T-helper 2 cell (primary cell): ENCODE measurements around the gene HMGCR.
A peak's percentile ranks its signal among the peaks of the same experiment; 100 is the strongest.

Experiments used
- DNase-seq, 5 experiments: peaks; one replicate each; pipeline versions ENCODE4 v3.0.0 to v3.0.0-alpha.2; 2012 to 2022

The HMGCR gene

GRCh38 chr5:75340714-75341478 is 3.9 kb downstream of the HMGCR start:
- DNase-seq: no peak

DNA sequence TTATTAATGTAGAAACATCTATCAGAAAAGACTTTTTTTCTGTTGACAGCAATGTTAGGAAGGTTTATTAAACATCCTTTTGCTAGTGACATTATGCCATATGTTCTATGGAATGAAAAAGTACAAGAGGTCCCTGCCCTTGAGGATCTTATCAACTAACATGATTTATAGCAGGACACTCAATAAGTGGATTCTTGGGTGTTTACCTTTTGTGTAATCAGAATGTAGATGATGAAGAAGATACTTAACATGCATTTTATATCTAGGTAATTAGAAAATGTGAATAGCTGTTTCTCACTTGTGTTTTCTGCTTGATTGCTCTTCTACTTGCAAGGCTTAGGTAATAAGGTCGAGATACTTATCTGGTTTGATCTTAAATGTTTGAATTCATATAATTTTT is 4.9 kb downstream of the HMGCR start:
- DNase-seq: no peak

- DNase-seq: no peak
Observed at GRCh38 chr5:75342836-75343235, 5.8 kb downstream of the HMGCR start.

DNA sequence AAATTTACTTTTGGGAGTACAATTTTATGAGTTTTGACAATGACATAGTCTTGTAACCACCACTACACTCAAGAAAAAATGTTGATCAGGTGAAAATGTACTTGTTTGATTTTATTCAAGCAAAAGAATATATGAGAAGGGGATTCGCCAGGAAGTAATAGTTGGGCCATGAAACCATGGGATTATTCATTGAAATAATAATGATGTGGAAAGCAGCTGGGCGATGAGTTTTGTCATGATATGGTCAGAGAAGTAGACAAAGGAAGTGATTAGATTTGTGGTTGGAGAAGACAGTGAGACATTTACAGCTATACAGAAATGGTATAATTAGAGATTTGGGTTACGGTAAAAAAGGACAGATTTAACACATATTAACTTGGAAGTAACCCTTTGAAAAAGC is 11.2 kb downstream of the HMGCR start:
- DNase-seq: no peak

DNA sequence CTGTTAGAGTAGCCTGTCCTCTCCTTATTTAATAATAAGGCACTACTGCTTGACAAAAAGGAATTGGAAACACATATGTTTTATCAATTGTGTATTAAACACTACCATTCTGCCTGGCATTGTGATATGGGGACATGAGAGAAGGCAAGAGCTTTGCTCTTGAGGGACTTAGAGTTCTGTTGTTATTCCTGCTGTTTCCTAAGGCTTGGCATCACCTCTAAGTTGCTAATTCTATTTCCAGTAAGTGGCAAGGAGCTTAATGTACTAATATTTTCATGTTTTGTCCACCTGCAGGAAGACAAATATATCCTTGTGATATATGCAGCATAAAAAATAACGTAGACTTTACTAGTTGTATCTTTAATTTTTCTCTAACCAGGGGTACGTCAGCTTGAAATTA is 12.6 kb downstream of the HMGCR start:
- DNase-seq: no peak

DNA sequence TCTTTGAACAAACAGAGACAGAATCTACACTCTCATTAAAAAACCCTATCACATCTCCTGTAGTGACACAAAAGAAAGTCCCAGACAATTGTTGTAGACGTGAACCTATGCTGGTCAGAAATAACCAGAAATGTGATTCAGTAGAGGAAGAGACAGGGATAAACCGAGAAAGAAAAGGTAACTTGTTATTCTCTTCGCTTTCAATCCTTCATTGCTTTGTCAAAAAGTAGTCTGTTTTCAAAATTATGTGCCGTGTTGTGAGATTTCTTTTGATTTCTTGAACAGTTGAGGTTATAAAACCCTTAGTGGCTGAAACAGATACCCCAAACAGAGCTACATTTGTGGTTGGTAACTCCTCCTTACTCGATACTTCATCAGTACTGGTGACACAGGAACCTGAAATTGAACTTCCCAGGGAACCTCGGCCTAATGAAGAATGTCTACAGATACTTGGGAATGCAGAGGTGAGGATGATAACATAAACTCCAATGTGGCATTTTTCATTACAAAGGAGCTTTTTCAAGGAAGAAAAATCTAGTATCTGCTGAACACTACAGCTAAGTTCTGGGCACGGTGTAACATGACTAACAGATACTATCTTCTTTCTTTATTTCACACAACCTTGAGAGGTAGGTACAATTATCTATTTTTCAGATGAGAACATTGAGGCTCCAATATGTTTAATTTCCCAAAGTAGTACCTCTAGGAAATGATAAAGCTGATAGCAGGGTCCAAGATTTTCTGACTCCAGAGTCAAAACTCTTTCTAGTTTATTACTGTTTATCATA is 14.3 kb downstream of the HMGCR start:
- peak in 1 of 5 experiments; percentile 78 for DNase-seq

DNA sequence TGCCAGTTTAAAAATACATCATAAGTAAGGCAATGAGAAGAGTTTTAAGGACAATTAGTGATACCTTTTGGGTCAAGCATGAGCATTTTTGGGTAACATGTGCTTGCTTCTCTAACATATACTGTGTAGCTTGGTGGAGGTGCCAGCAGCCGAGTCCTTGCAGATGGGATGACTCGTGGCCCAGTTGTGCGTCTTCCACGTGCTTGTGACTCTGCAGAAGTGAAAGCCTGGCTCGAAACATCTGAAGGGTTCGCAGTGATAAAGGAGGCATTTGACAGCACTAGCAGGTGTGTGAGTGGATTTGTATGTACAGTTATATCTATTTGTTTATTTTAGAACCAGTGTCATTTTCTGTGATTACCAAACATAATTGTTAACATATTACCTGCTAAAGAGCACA is 18.2 kb downstream of the HMGCR start:
- no peak for DNase-seq

DNA sequence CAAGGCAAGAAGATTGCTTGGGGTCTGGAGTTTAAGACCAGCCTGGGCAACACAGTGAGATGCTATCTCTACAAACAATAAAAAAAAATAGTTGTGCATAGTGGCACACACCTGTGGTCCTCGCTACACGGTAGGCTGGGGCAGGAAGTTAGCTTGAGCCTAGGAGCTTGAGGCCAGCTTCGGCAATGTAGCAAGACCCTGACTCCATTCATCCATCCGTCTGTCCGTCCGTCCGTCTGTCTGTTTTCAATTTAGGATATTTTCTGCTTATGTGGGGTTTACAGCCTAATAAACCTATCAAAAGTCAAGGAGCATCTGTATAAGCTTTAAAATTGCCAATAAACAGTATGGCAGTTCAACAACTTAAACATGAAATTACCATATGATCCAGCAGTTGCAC is 19.7 kb downstream of the HMGCR start:
- no peak for DNase-seq

DNA sequence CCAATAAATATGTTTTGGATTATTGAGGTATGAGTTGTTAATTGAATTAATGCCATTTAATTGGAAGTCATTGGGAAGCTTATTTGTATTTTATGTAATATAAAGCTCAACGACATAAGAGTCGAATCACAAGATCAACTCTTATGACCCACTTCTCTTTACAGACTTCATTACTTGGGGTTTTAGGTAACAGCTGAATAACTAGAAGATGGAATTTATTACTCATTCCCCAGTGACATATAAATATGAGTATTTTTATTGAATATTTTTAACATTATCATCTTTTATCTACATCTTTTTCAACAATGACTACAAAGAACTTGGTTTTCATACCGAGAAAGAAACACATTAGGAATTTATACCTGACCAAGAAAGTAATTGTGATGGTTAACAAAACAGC is 21.1 kb downstream of the HMGCR start:
- no peak for DNase-seq

GRCh38 chr5:75361310-75361709 is 24.3 kb downstream of the HMGCR start:
- DNase-seq: no peak

DNA sequence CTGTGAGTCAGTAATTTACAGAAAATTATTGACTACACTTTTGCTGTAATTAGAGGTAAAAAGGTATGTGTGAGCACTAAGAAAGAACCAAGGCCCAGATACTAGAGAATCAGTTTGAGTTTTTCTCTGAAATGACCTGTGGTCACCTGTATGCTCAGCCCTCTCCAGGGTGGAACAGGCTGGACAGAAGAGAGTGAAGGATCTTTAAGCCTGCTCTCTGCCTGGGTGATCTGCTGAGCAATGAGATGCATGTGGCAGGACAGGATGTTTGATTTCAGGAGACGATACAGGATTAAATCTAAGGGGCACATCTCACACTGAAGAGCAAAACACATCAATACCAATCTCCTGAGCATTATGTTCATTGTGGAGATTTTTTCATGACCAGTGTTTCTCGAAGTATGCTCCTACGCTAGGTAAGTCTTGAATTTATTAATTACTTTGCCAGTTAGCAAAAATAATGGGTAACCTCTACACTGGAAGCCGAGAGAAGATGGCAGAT is 25.5 kb downstream of the HMGCR start:
- DNase-seq: no peak

DNA sequence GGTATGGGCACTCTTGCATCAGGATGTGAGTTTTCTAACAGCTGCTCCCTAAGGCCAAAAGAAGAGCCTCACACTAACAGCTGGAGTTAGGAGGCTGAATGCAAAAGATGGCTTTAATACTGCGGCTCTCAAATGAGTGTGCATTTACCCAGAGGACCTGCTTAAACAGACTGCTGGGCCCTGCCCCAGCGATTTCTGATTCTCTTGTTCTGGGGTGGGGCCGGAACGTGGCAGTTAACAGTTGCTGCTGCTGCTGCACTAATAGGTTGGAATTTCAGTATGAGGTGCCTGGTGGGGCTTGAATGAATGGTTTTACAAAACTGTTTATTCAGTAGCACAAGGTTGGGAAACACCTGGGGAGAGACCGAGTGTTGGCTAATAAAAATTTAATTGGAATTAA is 26.1 kb downstream of the HMGCR start:
- DNase-seq: no peak

DNA sequence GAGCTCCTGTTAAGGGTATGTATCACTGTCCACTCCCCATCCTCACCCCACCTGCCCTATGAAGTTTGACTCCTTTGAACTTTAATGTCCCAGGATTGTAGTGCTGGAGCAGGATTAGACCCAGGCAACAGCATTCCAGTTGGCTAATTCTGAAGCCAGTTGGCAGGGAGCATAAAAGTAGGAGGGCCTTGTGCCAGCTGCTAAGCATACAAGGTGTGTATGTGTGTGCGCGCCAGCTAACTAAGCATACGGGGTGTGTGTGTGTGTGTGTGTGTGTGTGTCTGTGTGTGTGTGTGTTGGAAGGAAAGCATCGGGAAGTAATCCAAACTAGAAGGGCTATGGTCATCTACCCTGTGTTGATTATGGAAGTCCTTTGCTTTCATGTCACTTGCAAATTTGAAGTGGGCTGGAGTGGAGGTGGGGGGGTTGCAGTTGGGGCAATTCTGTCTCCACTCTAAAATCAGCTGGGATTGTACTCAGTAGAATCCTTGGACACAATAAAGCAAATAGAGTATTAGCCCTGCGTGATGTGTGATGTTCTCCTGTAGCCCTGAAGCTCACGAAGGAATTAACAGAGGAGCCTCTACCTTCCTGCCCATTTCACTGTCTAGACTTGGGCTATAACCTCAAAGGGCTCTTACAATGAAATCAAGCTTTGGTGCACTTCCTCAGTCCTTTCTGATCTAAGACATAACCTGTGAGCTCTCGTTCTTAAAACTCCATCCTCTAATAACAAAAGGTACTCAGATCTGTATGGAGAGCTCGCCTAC is 26.9 kb downstream of the HMGCR start:
- DNase-seq: no peak

GRCh38 chr5:75364571-75365280 is 27.7 kb downstream of the HMGCR start:
- DNase-seq: no peak

GRCh38 chr5:75365740-75366139 is 28.7 kb downstream of the HMGCR start:
- no peak for DNase-seq

GRCh38 chr5:75366787-75367186 is 29.8 kb downstream of the HMGCR start:
- DNase-seq: peak in 1 of 5 experiments; percentile 50

- DNase-seq: no peak
Observed at GRCh38 chr5:75367401-75367800, 30.4 kb downstream of the HMGCR start.

DNA sequence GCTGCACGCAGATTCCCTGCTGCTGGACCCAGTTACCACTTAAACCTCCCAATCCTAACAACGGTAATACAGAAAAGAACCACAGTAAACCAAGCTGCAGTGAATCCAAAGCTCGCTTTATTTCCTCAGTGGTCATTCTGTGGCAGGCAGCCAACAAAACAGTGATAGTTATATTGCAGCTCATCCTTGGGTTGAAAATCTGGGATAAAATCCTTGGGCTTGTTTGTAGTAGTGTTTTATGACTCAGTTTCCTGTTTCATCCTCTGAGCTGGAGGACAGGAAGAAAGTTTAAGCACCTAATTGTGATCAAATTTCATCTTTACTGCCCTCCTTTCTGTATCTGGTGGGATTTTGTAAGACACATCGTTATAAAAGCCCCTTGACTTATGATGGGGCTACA is 31.4 kb downstream of the HMGCR start:
- DNase-seq: no peak

DNA sequence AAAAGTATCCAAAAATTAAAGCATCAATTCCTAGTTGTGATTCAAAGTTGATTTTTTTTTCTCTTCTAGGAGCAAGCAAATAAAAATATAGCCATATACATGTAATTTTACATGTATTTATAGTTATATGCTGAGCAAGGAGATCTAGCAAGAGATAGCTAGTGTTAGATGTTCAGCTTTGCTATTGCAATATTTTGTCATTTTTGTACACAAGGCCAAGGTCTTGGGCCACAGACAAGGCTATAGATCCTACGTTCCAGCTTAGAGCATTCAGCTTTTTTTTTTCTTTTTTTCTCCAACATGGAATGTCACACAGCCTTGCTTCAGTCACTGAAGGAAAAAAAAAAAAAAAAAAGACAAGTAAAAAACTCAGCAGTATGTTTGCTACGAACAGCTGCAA is 36.8 kb downstream of the HMGCR start:
- DNase-seq: no peak

DNA sequence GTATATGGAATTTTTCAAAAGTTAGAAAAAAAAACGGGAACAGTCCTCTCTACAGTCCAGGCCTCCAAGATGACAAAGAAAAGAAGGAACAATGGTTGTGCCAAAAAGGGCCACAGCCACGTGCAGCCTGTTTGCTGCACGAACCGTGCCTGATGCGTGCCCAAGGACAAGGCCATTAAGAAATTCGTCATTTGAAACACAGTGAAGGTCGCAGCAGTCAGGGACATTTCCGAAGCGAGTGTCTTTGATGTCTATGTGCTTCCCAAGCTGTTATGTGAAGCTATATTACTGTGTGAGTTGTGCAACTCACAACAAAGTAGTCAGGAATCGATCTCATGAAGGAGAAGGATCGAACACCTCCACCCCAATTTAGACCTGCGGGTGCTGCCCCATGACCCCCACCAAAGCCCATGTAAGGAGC is 37.4 kb downstream of the HMGCR start:
- DNase-seq: no peak

DNA sequence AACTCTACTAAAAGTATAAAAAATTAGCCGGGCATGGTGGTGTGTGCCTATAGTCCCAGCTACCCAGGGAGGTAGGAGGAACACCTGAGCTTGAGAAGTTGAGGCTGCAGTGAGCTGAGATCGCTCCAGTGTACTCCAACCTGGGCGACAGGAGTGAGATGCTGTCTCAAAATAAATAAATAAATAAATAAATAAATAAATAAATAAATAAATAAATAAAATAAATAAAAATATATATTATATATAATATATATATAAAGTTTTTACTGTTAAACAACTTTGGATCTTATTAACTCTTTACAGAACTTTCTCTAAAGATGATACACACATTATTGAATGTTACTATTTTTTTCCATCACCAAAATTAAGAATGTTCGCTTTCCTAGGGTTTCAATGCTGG is 38.4 kb downstream of the HMGCR start:
- DNase-seq: no peak

DNA sequence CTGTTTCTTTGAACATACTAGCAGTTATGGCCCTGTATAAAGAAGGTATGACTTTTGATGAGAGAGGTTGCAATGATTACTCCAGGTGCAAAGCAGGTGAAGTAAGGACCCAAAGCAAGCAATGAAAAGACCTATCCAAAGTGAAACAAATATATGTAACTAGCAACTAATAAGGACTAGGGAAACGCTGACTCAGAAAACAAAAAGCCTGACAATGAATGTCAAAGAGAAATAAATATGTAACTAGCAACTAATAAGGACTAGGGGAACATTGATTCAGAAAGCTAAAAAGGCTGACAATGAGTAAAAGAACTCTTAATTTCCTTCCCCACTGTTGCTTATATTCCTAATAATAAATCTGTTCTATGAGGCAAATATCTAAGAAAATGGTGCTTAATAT is 43.1 kb downstream of the HMGCR start:
- no peak for DNase-seq

DNA sequence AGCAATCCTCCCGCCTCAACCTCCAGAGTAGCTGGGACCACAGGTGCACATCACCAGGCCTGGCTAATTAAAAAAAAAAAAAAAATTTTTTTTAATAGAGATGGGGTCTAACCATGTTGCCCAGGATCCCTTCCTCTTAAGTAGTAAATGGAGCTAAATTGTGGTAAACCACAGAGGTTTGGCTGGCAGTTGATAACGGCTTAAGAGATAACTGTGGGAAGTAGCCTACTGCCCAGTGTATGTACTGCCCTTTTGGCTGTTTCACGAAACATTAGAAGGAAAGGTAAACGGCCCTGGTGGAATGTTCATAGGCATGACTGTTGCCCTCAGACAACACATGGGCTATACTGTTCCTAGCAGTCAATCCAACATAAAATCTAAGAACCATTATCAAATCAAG is 44.4 kb downstream of the HMGCR start:
- no peak for DNase-seq
